ENCODE measurements around the gene ORMDL3.

The ORMDL3 gene

GRCh38 chr17:39923230-39923629 lies 4.2 kb downstream of the ORMDL3 start:
- Histone ChIP-seq H3K27ac (ENCODE audit: poor library complexity, severe bottlenecking) (no peak overlapping the region), H3K27me3 (ENCODE audit: insufficient read depth, poor library complexity, severe bottlenecking) (no peaks in the 10 kb centered on the region), H3K4me1 (ENCODE audit: insufficient read depth, poor library complexity, severe bottlenecking) (peaks cover 3% of the 10 kb centered on the region), H3K4me3 (ENCODE audit: severe bottlenecking) (no peak overlapping the region), H3K36me3 (ENCODE audit: low read depth) (peaks cover 20% of the 10 kb centered on the region), H3K9me3 (ENCODE audit: severe bottlenecking) (no peaks in the 10 kb centered on the region)
- TF ChIP-seq CTCF (IDR thresholded peaks at IDR 0.05; ENCODE audit: poor library complexity, severe bottlenecking): no peak
- DNase-seq (ENCODE audit: low spot score) (no peak), ATAC-seq (ENCODE audit: low read depth) (no peak)

GRCh38 chr17:39922006-39922405 lies 5.4 kb downstream of the ORMDL3 start:
- Histone ChIP-seq H3K27ac (ENCODE audit: poor library complexity, severe bottlenecking) (no peak overlapping the region), H3K4me1 (ENCODE audit: insufficient read depth, poor library complexity, severe bottlenecking) (peaks cover 3% of the 10 kb centered on the region)
- ATAC-seq (ENCODE audit: low read depth): no peak

GRCh38 chr17:39921323-39921722 lies 6.1 kb downstream of the ORMDL3 start:
- Histone ChIP-seq H3K27ac (ENCODE audit: poor library complexity, severe bottlenecking) (no peak overlapping the region), H3K36me3 (ENCODE audit: low read depth) (peaks cover 20% of the 10 kb centered on the region)

More at GRCh38 chr17:39922006-39922405, 5.4 kb downstream of the ORMDL3 start:
- no peaks in the 10 kb centered on the region for H3K9me3 ChIP-seq (ENCODE audit: severe bottlenecking)
- peaks cover 20% of the 10 kb centered on the region for H3K36me3 ChIP-seq (ENCODE audit: low read depth)
- no peaks in the 10 kb centered on the region for H3K27me3 ChIP-seq (ENCODE audit: insufficient read depth, poor library complexity, severe bottlenecking)
- DNase-seq (ENCODE audit: low spot score): no peak
- TF ChIP-seq CTCF (IDR thresholded peaks at IDR 0.05; ENCODE audit: poor library complexity, severe bottlenecking): no peak
- no peak overlapping the region for H3K4me3 ChIP-seq (ENCODE audit: severe bottlenecking)

DNA sequence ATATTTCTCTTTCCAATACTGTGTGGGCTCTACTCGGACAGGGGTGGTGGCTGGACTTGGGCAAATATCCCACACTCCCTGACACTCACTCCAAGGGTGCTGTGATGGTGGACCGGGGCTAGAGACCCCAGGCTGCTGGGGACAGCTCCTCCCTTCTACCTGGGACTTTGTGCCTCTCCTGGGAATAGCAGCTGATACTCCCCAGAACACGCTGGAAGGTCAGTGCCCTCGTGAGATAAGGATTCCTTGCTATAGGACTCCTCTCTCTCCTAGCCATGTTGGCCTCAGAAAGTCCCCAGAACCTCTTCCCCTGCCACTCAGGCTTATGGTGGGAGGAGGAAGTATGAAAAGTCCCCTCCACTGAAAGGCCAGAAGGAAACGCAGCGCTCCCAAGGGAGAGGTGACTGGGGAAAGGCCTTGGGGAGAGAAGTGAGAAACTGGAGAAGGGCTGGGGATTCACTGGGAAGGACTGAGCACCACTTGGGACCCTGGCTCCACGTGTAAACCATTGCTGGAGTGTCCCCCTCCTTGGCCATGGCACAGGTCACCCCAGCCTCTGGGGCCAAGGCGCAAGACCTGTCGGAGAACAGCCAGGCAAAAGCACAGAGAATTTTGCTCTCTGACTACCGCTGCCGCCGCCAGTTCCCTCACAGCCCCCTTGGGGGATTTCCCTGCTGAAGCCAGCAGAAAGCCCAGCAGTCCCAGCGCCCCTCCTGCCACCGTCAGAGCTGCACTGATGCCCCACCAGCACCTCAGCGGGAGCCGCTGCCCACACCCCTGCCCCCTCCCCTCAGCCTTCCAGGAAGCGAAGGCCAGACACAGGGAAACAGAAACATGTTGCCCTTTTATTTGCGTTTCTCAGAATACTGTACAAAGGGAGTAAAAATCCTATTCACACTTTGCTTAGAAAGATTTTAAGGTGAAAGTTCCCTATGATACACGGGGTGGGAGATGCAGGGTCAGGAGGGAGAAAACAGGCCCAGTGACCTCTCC lies 6.9 kb downstream of the ORMDL3 start:
- no peaks in the 10 kb centered on the region for H3K27me3 ChIP-seq (ENCODE audit: insufficient read depth, poor library complexity, severe bottlenecking)
- H3K27ac ChIP-seq (ENCODE audit: poor library complexity, severe bottlenecking): no peak overlapping the region
- no peak overlapping the region for H3K4me3 ChIP-seq (ENCODE audit: severe bottlenecking)
- no peak for ATAC-seq (ENCODE audit: low read depth)
- H3K36me3 ChIP-seq (ENCODE audit: low read depth): peaks cover 20% of the 10 kb centered on the region
- no peaks in the 10 kb centered on the region for H3K4me1 ChIP-seq (ENCODE audit: insufficient read depth, poor library complexity, severe bottlenecking)
- H3K9me3 ChIP-seq (ENCODE audit: severe bottlenecking): no peaks in the 10 kb centered on the region
- no peak for TF ChIP-seq CTCF (IDR thresholded peaks at IDR 0.05; ENCODE audit: poor library complexity, severe bottlenecking)
- no peak for DNase-seq (ENCODE audit: low spot score)

More at GRCh38 chr17:39921323-39921722, 6.1 kb downstream of the ORMDL3 start:
- DNase-seq (ENCODE audit: low spot score) (no peak), ATAC-seq (ENCODE audit: low read depth) (no peak)
- Histone ChIP-seq H3K4me3 (ENCODE audit: severe bottlenecking) (no peak overlapping the region), H3K27me3 (ENCODE audit: insufficient read depth, poor library complexity, severe bottlenecking) (no peaks in the 10 kb centered on the region), H3K9me3 (ENCODE audit: severe bottlenecking) (no peaks in the 10 kb centered on the region), H3K4me1 (ENCODE audit: insufficient read depth, poor library complexity, severe bottlenecking) (peaks cover under 1% of the 10 kb centered on the region)
- no peak for TF ChIP-seq CTCF (IDR thresholded peaks at IDR 0.05; ENCODE audit: poor library complexity, severe bottlenecking)

Data from RWPE2 (cell line).